ENCODE measurements around the gene SMG6.
"Not testable (repeated sequence)": the region's sequence is repeated elsewhere in the genome, so short reads cannot be mapped to it uniquely, and the experiment has no call there.

SMG6 gene

DNA sequence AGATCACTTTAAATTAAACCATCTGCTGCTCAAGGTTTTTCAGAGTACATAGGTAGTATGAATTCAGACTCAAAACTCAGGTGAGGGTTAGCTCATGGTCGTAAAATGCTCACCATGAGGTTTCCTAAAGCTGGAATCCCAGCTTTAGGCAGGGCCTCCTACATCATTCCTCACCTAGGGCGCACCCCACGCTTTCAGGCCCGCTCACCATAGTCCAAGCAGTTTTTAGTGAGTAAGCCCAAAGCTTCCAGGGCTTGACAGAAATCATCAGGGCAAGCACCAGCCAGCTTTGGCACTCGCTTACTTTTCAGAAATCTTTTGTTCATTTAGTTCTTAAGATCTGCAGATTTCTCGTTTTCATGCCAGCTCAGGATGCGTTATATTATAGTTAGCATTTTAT lies 158.9 kb downstream of the SMG6 start:
- DNase-seq (ENCODE audit: low spot score) = no peak

GRCh38 chr17:2143332-2143731 lies 160.3 kb downstream of the SMG6 start:
- DNase-seq (ENCODE audit: low spot score) = no peak

GRCh38 chr17:2142682-2143081 lies 160.9 kb downstream of the SMG6 start:
- DNase-seq (ENCODE audit: low spot score) = not testable (repeated sequence)

DNA sequence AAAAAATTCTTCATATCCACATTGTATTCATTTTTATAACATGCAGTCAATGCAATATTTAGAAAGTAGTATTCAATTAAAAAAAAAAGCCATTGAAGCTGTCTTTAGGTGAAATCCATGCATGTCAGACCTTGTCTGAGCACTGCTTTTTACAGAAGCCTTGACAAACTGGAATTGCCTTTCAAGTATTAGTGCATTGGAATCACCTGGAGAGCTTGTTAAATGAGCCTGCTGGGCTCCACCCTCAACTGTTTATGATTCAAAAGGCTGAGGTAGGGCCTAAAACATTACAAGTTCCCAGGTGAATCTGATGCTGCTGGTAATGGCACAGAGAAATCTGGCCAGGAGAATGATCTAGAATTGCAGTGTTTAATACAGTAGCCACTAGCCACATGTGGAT lies 162.9 kb downstream of the SMG6 start:
- no peak for DNase-seq (ENCODE audit: low spot score)

GRCh38 chr17:2138761-2139160 lies 164.8 kb downstream of the SMG6 start:
- DNase-seq (ENCODE audit: low spot score) = peak; percentile 15

- DNase-seq (ENCODE audit: low spot score) = no peak
Measured at GRCh38 chr17:2138318-2138717, 165.3 kb downstream of the SMG6 start.

- DNase-seq (ENCODE audit: low spot score) = no peak
Measured at GRCh38 chr17:2137342-2138098, 166.1 kb downstream of the SMG6 start.

DNA sequence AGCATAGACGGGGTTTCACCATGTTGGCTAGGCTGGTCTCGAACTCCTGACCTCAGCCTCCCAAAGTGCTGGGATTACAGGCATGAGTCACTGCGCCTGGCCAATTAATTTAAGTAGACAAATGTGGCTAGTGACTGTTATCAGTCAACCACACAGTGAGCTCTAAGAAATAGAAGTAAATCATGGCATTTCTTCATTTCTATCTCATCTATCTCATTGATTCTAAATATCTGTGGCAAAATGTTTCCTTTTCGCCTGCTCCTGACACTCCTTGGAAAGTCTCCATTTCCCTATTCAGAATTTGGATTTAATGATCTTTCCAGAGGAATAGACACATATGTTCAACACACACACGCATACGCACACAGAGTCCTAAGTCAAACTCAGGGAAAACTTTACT lies 167.3 kb downstream of the SMG6 start:
- no peak for DNase-seq (ENCODE audit: low spot score)

- DNase-seq (ENCODE audit: low spot score) = no peak
Measured at GRCh38 chr17:2128011-2128410, 175.6 kb downstream of the SMG6 start.

DNA sequence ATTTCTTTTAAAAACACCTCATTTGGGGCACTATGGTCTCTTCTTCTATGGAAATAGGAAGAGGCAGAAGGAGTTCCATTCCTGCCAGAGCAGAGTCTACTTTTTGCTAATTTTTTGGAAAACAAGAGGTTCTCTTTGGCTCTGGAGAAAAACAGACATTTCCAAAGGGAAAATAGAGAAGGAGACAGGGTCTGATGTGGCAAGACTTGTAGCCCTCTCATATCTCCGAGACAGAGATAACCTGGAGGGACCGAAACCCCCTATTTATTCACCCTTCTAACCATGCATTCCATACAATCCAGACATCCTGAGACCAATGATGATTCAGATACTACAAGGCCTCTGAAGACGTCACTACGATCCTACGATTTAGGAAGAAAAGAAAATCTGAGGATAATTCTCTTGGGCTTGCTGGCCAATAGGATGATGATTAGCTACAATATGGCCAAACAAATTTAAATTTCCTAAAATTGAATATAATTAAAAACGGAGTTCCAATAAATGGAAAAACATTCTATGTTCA lies 178.5 kb downstream of the SMG6 start:
- no peak for DNase-seq (ENCODE audit: low spot score)

GRCh38 chr17:2124391-2124790 lies 179.2 kb downstream of the SMG6 start:
- no peak for DNase-seq (ENCODE audit: low spot score)

- peak; percentile 86 for DNase-seq (ENCODE audit: low spot score)
Measured at GRCh38 chr17:2123375-2124251, 180.0 kb downstream of the SMG6 start.

DNA sequence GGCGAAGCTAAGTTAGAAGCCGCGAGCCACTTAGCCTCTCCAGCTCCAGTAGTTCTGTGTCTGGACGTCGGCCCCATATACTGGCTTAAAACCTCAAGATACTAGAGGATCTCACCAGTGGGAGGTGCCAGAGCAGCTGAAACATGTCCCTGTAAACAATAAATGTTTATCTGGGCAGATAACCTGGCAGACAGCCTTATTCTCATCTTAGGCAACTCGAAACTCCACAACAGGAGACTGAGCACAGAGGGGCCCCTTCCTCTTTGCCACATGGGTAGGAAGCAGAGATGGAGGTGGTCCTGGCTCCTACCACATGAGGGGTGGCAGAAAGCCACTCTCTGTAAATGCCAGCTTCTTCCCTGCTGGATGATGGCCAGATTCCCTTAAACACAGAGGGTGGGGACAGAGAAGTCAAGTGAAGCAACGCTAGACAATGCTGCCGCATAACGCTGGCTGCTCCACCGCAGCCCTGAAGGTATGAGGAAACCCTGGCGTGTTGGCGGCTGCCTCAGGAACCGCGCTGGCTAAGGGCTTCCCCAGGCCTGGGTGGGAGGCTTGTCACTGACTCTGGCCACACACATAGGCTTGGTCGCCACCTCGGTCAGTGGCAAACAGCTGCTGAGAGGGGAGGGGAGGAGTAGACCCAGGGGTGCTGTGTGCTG lies 180.8 kb downstream of the SMG6 start:
- DNase-seq (ENCODE audit: low spot score) = peak; percentile 74

DNA sequence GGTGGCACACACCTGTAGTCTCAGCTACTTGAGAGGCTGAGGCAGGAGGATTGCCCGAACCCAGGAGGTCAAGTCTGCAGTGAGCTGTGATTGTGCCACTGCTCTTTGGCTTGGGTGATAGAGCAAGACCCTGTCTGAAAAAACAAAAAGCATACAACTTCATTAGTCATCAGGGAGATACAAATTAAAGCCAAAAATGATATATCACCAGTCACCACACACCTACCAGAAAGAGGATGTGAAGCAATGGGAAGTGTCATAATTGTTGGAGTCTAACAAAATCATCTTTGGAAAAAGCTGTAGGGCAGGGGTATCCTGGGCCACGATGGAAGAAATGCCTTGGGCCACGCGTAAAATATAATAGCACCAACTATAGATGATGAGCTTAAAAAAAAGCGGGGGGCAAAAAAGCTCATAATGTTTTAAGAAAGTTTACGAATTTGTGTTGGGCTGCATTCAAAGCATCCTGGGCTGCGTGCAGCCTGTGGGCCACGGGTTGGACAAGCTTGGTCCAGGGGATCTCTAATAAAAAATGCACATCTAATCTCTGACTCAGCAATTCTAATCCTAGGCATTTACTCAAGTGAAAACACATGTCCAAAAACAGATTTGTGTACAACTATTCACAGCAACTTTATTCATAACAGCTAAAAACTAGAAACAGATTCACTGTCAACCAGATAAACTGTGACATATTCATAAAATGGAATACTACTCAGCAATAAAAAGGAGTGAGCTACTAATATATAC lies 182.8 kb downstream of the SMG6 start:
- DNase-seq (ENCODE audit: low spot score) = no peak

GRCh38 chr17:2113279-2113622 lies 190.3 kb downstream of the SMG6 start:
- DNase-seq (ENCODE audit: low spot score) = no peak

GRCh38 chr17:2111691-2112090 lies 191.9 kb downstream of the SMG6 start:
- DNase-seq (ENCODE audit: low spot score) = no peak

GRCh38 chr17:2110436-2110835 lies 193.1 kb downstream of the SMG6 start:
- DNase-seq (ENCODE audit: low spot score) = no peak

- no peak for DNase-seq (ENCODE audit: low spot score)
Measured at GRCh38 chr17:2108170-2108569, 195.4 kb downstream of the SMG6 start.

DNA sequence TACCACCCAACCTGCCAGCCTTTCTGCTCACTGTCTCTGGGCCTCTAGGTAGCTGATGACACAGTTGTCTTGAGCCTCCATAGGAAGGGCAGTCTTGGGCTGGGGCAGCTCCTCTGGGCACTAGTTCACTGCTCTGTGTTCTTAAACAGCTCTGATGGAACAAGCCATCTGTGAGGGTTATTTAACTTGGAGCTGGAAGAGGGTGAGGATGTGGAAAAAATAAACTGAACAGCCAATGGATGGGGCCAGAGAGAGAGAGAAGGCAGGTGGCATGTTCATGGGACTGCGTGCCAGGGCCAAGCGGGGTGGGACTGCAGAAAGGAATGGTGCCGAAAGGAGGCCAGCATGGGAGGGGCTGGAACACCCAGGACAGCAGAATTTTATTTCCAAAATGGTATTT lies 196.1 kb downstream of the SMG6 start:
- DNase-seq (ENCODE audit: low spot score) = no peak

- DNase-seq (ENCODE audit: low spot score) = no peak
Measured at GRCh38 chr17:2107050-2107449, 196.5 kb downstream of the SMG6 start.

GRCh38 chr17:2106308-2106955 lies 197.2 kb downstream of the SMG6 start:
- no peak for DNase-seq (ENCODE audit: low spot score)

All from pons (tissue), 1 donor.